ENCODE measurements around the gene PCDHGB4. TPM values are rescaled to one million over a fixed set of nuclear protein-coding genes. Genes with fewer than 3 reads are reported as not detected.
A peak's percentile ranks its signal among the peaks of the same experiment; 100 is the strongest.

PCDHGB4 gene
- total and polyA plus RNA-seq, 11 donors: 2.0 to 11.9 (median 6.8) TPM

DNA sequence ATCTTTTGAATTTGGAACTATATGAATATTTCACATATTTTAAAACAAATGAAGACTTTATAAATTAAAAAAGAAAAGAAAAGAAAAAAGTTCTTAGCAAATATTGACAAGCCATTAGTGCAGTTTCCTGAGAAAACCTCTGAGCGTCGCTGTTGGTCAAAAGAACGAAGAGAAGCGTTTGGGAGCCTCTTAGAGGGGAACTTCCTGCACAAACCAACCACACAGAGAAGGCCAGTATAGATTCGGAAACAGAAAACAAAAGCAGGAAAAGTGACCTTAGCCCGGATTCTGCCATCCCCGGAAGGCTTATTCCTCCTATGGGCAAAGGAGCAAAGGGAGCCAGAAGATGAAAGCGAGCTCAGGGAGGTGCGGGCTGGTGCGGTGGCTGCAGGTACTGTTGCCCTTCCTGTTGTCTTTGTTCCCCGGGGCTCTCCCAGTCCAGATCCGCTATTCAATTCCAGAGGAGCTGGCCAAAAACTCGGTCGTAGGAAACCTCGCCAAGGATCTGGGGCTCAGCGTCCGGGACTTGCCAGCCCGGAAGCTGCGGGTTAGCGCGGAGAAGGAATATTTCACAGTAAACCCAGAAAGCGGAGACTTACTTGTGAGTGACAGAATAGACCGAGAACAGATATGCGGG lies 27.6 kb upstream of the PCDHGB4 start, which contains the start of gene PCDHGB2:
Gene PCDHGB2 (plus strand): TSS at position 205 of the 637 bp plus-strand sequence. CDS start 142 bp downstream, at position 347.
- H3K9me3 ChIP-seq: peaks cover 0 to 98% (median 83%) of the 10 kb centered on the region in 12 donors
- H3K27ac ChIP-seq: peak within 1 kb of the TSS in 6 of 12 donors; percentile 4 to 61 (median 27)
- TF ChIP-seq, protein P1, sequence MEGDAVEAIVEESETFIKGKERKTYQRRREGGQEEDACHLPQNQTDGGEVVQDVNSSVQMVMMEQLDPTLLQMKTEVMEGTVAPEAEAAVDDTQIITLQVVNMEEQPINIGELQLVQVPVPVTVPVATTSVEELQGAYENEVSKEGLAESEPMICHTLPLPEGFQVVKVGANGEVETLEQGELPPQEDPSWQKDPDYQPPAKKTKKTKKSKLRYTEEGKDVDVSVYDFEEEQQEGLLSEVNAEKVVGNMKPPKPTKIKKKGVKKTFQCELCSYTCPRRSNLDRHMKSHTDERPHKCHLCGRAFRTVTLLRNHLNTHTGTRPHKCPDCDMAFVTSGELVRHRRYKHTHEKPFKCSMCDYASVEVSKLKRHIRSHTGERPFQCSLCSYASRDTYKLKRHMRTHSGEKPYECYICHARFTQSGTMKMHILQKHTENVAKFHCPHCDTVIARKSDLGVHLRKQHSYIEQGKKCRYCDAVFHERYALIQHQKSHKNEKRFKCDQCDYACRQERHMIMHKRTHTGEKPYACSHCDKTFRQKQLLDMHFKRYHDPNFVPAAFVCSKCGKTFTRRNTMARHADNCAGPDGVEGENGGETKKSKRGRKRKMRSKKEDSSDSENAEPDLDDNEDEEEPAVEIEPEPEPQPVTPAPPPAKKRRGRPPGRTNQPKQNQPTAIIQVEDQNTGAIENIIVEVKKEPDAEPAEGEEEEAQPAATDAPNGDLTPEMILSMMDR (IDR thresholded peaks at IDR 0.05): peak in 10 of 12 donors; percentile 28 to 58 (median 48)
- TF ChIP-seq POLR2A (IDR thresholded peaks at IDR 0.05): no peak
- intact Hi-C loops (cut with DNase I): loop anchor here in 4 of 10 donors (5.0 to 10.0 kb wide), 3 partner anchors 52 to 165 kb away; partner anchors contain the start of genes PCDHGA10 (in 3 of the 4) and PCDHGB7 (in 2 of the 4)
- H3K4me3 ChIP-seq: peak within 1 kb of the TSS in 10 of 12 donors; percentile 2 to 50 (median 38)
- no peak for DNase-seq
- WGBS, 4 donors: 13 to 31% (median 24%) methylated on average over 22 to 24 of the region's 24 CpGs
- peaks cover 0 to 27% (median 0%) of the 10 kb centered on the region in 9 donors for H3K27me3 ChIP-seq
- peaks cover 0 to 33% (median 0%) of the 10 kb centered on the region in 12 donors for H3K4me1 ChIP-seq
- peaks cover 0 to 20% (median 0%) of the 10 kb centered on the region in 9 donors for H3K36me3 ChIP-seq
- ATAC-seq: peak; percentile 19 to 59 (median 38)

DNA sequence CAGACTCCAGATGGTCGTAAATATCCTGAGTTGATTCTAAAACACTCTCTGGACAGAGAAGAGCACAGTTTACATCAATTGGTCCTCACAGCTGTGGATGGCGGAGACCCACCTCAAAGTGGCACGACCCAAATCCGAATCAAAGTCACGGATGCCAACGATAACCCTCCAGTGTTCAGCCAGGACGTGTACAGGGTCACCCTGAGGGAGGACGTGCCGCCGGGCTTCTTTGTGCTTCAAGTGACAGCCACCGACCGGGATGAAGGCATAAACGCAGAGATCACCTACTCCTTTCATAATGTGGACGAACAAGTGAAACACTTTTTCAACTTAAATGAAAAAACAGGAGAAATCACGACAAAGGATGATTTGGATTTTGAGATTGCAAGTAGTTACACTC lies 26.8 kb upstream of the PCDHGB4 start:
- peaks cover 0 to 25% (median 0%) of the 10 kb centered on the region in 12 donors for H3K4me1 ChIP-seq
- 35 to 55% (median 51%) methylated on average over 15 of the region's 15 CpGs for WGBS, 4 donors

DNA sequence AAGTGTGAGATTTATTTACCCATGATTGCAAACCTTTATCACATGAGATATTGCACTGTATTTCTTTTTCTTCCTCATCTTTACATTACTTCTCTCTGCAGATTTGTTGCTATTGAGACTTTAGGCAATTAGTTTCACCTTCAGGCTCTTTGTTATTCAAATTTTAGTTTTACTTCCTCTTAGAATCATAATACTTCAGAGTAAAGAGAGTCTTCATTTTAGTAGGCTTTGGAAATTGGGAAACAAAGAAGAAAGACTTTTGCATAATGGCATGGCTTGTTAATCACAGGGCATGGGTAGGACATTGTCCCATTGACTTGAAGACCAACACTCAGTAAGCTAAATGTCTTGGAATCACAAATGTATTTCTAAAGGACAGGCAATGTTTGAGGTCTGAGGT lies 24.8 kb upstream of the PCDHGB4 start:
- intact Hi-C loops (cut with DNase I): loop anchor here in 3 of 10 donors (5.0 to 10.0 kb wide), 2 partner anchors 50 to 52 kb away; partner anchors contain the start of genes PCDHGA10 (in 3 of the 3) and PCDHGB7 (in 2 of the 3)
- TF ChIP-seq, protein P1 (IDR thresholded peaks at IDR 0.05): no peak
- no peak for TF ChIP-seq POLR2A (IDR thresholded peaks at IDR 0.05)
- Histone ChIP-seq H3K4me3 (no peak overlapping the region), H3K27ac (no peak overlapping the region), H3K4me1 (peaks cover 0 to 18% (median 0%) of the 10 kb centered on the region in 12 donors), H3K9me3 (peaks cover 0 to 98% (median 81%) of the 10 kb centered on the region in 12 donors), H3K27me3 (peaks cover 0 to 46% (median 0%) of the 10 kb centered on the region in 9 donors), H3K36me3 (peaks cover 0 to 16% (median 0%) of the 10 kb centered on the region in 9 donors)
- ATAC-seq: no peak
- DNase-seq: no peak

More for the DNA sequence above, 26.8 kb upstream of the PCDHGB4 start:
- TF ChIP-seq, protein P1 (IDR thresholded peaks at IDR 0.05): no peak
- no peak for TF ChIP-seq POLR2A (IDR thresholded peaks at IDR 0.05)
- Histone ChIP-seq H3K27ac (peak overlapping the region in 2 of 12 donors; percentile 43 to 61), H3K36me3 (peaks cover 0 to 14% (median 0%) of the 10 kb centered on the region in 9 donors), H3K27me3 (peaks cover 0 to 32% (median 0%) of the 10 kb centered on the region in 9 donors), H3K4me3 (peak overlapping the region in 4 of 12 donors; percentile 35 to 50 (median 44)), H3K9me3 (peaks cover 0 to 98% (median 83%) of the 10 kb centered on the region in 12 donors)
- intact Hi-C loops (cut with DNase I): loop anchor here in 3 of 10 donors (5.0 to 10.0 kb wide), 2 partner anchors 52 to 54 kb away; partner anchors contain the start of genes PCDHGA10 (in 3 of the 3) and PCDHGB7 (in 2 of the 3)
- DNase-seq (no peak), ATAC-seq (no peak)

Measured in heart left ventricle (tissue), 16 donors.